ENCODE measurements around the gene IDH3G.

IDH3G gene

GRCh38 chrX:153773741-153774575 lies 20.2 kb downstream of the IDH3G start:
- no peak for DNase-seq (ENCODE audit: low read depth)

GRCh38 chrX:153773218-153773611 lies 21.0 kb downstream of the IDH3G start:
- DNase-seq (ENCODE audit: low read depth): no peak

GRCh38 chrX:153772316-153773217 lies 21.6 kb downstream of the IDH3G start:
- DNase-seq (ENCODE audit: low read depth): no peak

- DNase-seq (ENCODE audit: low read depth): no peak
Measured at GRCh38 chrX:153771415-153772315, 22.5 kb downstream of the IDH3G start.

GRCh38 chrX:153770601-153771414 lies 23.4 kb downstream of the IDH3G start:
- no peak for DNase-seq (ENCODE audit: low read depth)

- DNase-seq (ENCODE audit: low read depth): no peak
Measured at GRCh38 chrX:153769865-153770600, 24.1 kb downstream of the IDH3G start.

- DNase-seq (ENCODE audit: low read depth): no peak
Measured at GRCh38 chrX:153769158-153769864, 24.9 kb downstream of the IDH3G start.

GRCh38 chrX:153768311-153769157 lies 25.6 kb downstream of the IDH3G start:
- DNase-seq (ENCODE audit: low read depth): no peak

- DNase-seq (ENCODE audit: low read depth): no peak
Measured at GRCh38 chrX:153767674-153768055, 26.5 kb downstream of the IDH3G start.

GRCh38 chrX:153766871-153767673 lies 27.1 kb downstream of the IDH3G start:
- DNase-seq (ENCODE audit: low read depth): no peak

GRCh38 chrX:153766098-153766817 lies 27.9 kb downstream of the IDH3G start:
- peak; percentile 19 for DNase-seq (ENCODE audit: low read depth)

- no peak for DNase-seq (ENCODE audit: low read depth)
Measured at GRCh38 chrX:153765138-153766079, 28.8 kb downstream of the IDH3G start.

- DNase-seq (ENCODE audit: low read depth): no peak
Measured at GRCh38 chrX:153764786-153765137, 29.4 kb downstream of the IDH3G start.

- no peak for DNase-seq (ENCODE audit: low read depth)
Measured at GRCh38 chrX:153763989-153764755, 30.0 kb downstream of the IDH3G start, which contains the start of gene PLXNB3. Gene PLXNB3 (plus strand): TSS chrX:153764249. CDS start chrX:153765536, 1,287 bp downstream.

- DNase-seq (ENCODE audit: low read depth): no peak
Measured at GRCh38 chrX:153763298-153763932, 30.8 kb downstream of the IDH3G start.
